Stimulated activated CD4-positive, alpha-beta T cell treated with anti-CD3 and anti-CD28 coated beads, Interleukin-1b, Interleukin-23, amount 100 ng/mL, for 4 hours (primary cell): ENCODE results near the gene PPP2R1B.
"Not testable (repeated sequence)": the region's sequence is repeated elsewhere in the genome, so short reads cannot be mapped to it uniquely, and the experiment has no call there.

Experiments
- DNase-seq, 2 donors: peaks; one replicate each; pipeline ENCODE4 v3.0.0-alpha.2; 2020; ENCODE audit warnings: low read depth in 2 of 2

Gene PPP2R1B

DNA sequence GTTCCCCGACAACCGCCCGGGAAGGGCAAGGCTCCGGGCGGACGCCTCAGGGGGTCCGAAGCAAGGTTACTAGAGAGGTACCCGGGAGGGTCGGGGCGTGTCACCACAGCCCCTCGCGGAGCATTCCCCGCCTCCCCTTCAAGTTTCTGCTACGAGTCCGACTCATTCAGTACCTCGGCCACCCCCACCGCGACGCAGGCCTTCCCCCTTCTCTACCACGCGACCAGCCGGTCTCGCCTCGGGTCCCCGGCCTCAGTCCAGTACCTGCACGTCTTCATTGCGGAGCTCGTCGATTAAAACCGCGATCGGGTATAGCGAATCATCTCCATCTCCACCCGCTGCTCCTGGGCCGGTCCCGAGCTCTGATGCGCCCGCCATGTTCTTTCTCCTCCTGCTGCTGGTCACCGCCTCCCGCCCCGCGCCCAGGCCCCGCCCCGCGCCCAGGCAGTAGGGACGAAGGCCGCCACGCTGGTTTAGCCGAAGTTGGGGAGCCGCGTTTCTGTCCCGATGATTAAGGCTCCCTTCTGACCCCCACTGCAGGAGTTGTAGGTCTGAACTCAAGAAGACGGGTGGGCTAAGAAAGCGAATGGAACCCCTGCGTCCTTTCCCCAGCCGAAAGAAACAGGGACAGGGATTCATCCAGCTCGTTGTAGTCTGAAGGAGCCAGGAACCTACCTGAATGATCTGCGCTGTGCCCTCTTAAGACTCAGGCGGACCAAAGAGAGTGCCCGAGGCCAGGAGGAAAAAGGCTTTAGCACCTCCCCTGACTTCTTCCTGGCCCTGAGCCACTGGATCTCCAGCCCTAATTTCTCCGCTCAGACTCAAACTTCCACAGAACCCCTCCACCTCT is at the start of gene PPP2R1B:
Gene PPP2R1B (minus strand): TSS at position 406 of the 850 bp plus-strand sequence. CDS start 28 bp downstream, at position 378.
- peak; percentile 62 to 70 for DNase-seq

DNA sequence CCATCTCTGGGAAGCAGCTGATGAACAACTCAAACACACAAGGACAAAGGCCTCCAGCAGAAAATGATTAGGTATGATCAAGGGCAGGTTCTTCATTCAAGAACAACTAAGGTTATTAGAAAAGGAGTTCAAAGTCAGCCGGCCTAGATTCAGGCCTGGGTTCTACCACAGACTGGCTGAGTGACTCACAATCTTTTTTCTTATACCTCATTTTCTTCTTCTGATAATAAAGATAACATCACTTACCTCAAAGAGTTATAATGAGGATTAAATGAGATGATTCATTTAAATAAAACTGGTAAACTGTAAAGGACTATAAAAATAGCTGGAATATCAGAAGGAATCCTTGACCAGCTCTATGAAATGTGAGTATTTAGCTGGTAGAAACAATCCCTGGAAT is 49.3 kb upstream of the PPP2R1B start:
- DNase-seq, result no peak

DNA sequence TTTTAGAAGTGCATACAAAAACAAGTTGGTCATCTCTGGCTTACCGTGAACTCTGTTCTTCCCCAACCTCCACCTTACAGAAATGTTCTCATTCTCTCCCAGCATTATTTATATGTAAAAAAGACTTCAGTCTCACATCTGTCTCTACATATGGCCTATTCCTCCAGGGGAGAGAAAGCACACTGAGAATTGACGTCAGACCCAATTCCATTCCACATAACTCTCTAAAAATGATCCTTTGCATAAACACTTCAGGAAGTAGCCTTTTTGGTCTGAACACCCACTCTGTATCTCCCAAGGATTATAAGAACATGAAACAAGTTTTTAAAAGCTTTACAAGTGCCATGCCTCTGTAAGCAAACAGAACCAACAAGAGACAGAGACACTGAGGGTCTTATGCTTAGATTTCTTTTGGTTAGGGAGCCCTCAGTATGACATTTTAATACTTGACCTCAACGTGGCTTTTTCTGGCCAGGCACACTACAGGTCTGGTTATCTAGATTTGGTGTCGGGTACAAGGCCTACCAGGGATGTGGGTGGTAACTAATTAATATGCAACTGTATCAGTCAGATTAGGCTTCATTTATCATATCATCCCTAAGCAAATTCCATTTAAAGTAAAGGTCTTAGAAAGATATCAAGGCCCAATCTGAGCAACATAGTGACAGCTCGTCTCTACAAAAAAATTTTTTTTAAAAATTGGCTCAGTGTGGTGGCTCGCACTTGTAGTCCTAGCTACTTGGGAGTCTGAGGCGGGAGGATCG is 48.5 kb upstream of the PPP2R1B start:
- no peak for DNase-seq

DNA sequence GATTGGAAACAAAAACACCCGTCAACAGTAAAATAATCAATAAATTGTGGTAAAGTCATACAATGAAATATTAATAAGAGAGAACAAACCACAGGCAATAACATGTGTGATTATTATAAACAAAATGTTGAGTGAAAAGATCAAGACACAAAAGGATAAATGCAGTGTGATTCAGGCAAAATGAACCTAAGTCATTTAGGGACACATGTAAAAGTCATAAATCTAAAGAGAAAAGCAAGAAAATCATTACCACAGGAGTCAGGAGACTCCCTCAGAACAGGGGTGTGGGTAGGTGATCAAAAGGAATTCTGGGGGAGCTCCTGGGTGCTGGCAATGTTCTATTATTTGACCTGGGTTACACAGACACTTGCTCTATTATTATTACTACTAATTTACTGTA is 47.9 kb upstream of the PPP2R1B start:
- DNase-seq, result no peak

DNA sequence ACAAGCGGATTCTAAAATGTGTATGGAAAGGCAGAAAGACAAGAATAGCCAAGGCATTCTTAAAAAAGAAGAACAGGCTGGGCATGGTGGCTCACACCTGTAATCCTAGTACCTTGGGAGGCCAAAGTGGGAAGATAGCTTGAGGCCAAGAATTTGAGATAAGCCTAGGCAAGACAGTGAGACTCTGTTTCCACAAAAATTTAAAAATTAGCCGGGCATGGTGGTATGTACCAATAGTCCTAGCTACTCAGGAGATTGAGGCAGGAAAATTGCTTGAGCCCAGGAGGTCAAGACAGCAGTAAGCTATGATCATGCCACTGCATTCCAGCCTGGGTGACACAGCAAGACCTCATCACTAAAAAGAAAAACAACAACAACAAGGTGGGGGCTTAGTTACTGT is 46.0 kb upstream of the PPP2R1B start:
- no peak for DNase-seq

DNA sequence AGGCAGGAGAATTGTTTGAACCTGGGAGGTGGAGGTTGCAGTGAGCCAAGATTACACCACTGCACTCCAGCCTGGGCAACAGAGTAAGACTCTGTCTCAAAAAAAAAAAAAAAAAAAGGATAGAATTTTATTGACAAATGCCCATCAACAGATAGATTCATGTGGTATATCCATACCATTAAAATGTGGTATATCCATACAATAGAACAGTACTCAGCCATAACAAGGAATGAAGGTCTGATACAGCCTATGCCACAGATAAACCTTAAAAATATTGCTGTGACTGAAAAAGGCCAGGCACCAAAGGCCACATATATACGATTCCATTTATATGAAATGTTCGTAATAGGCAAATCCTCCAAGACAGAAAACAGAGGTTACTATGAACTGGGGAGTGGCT is 45.3 kb upstream of the PPP2R1B start:
- DNase-seq, result no peak

DNA sequence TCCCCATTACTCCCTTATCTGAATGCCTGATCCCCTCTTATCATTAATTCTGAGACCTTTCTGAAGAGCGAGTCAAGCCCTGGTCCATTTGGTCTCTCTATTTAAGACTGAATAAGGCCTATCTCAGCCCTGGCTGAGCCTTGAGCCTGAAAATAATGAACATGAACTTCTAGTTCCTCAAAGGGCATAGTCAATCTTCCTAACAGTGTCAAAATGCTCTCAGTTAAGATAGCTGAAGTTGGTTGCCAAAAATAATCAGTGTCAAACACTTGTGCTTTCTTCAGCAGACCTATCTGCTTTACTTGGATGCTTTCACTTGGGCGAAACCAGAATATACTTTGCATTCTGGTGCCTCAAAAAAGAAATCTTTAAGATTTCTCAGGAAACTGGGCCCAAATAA is 42.6 kb upstream of the PPP2R1B start:
- no peak for DNase-seq

DNA sequence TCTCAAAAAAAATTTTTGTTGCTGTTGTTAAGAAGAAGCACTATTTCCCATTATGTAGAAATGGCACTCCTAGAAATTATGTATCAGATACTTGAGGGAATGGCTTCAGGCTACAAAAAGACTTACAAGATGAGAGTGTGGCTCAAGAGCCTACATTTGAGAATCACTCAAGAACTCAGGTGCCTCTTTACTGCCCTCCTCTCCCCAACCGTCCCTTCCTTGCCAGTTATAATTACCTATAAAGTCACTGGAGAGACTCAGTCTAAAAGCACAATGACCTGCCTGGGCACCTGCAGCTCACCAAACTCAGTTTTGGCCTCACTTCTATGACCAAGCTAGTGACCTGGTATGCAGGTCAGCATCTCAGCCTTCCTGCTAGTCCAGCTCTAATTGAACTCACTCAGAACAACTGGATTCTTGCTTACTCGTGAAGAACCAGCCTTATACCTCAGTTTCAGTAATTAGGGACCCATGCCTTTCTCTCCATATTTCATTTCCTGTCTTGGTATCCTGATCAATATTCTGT is 41.9 kb upstream of the PPP2R1B start:
- DNase-seq, result no peak

DNA sequence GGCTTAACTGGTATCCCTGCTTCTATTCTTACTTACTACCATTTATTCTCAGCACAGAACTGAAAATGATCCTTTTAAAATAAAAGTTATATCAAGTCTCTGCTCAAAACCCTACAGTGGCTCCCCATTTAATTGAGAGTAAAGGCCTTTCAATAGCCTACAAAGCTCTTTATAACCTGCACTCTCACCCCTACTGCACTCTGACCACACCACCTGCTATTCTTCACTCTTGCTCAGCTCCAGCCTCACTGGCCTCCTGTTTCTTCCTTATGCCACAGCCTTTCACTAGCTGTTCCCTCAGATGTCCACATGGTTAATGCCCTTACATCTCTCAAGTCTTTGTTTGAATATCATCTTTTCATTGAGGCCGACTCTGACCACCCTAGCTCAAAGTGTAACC is 40.9 kb upstream of the PPP2R1B start:
- no peak for DNase-seq

DNA sequence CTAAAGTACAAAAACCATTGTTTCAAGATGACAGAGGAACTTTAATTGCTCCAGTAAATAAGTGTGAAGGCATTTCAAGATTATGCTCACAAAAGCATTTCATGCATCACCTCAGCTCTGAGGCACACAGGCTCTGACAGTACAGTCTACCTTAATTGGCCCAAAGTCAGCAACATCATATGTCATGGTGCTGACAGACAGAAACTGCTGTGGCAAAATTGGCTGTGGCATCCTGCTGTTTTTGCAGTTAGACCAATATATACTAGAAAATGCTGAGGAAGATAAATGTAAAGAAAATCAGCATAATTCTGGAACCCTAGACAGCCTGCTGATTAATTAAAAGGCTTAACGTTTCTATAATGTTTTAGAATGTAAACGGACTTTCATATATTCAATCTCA is 34.9 kb upstream of the PPP2R1B start:
- no peak for DNase-seq

DNA sequence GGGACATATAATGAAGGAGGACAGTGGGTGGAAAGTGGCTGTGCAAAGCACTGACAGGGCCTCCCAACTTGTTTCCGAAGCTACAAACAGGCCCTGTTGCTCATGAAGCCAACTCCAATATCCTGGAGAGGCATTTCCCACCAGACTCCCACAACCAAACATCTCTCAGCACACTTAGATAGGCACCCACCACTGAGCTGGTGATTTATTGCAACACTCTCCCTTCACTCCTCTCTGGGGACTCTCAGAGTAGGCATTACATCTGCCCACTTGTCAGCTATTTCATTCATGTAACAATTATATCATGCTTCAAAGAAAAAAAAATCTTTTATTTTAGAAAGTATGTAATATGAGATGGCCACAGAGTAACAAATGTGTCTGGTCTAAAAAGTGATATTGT is 32.1 kb upstream of the PPP2R1B start:
- DNase-seq, result no peak

DNA sequence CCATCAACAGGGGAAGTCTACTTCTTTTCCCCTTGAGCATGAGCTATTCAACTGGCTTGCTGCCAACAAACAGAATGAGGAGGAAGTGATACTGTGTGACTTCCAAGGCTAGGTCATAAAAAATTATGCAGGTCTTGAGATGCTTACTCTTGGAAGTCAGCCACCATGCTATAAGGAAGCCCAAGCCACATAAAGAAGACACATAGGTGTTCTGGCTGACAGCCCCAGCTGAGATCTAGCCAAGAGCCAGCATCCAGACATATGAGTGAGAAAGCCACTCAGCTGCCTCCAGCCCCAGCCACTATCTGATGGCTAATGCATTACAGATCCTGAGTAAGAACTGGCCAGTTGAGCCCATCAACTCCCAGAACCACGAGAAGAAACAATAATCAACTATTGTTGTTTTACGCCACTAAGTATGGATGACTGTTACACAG is 31.0 kb upstream of the PPP2R1B start:
- no peak for DNase-seq

DNA sequence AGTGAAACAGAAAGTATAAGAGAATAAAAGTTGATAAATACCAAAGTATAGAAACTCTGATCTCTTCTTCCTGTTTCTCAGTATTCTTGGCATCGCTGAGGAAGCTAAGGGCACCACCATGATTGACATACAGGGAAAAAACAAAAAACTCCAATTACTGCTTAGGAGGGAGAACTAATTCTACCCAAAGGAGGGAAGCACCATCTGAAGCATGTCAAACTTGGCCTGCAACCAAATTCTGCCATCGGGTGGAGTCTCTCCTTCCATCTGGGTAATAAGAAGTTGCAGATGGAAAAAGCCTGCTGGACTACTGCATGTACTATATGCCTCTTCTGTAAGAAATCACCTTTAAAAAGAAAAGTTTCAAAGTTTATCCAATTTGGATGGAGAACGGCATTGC is 30.5 kb upstream of the PPP2R1B start:
- no peak for DNase-seq

DNA sequence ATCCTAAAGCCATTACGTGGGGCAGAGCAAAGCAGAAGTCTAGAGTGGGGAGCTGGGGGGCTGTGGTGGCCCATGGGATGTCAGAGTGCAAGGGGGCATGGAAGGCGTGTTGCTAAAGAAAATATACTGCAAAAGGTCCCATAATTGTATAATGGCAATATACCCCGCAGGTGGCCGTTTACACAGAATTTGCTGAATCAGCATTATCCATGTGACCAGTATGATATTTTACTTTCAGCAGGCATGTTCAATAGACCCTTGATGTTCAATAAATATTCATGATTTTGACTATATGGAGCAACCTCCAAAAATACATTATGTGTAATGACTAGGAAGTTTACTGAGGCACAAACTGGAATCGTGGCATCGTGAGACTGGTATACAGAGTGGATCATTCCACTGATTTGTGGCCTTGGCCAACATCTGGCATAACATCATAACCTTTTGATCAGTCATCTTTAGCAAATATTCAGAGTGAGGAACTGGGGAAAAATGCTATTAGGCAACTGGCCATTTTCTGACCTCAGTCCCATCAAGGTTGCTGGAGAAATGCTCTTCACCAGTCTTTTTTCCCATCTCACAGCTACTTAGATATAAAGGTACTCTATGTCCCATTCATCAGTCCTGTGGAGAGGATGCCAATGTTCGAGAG is 29.3 kb upstream of the PPP2R1B start:
- no peak for DNase-seq

DNA sequence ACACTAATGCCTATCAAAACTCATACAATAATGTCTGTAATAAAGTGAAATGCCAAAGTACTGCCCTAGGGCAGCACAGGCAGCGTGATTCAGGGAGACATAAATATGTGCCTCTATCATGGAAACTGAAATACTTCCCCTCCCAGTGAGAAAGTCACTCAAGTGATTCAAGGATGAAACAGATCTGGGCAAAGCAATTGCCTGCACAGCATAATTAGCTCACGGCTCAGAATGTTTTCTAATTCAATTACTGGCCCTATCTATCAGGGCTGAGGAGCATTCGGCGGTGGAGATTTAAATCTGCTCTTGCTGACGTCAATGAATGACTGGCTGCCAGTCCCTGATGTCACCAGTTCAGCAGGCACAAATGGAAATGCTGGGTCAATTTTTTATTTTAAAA is 27.7 kb upstream of the PPP2R1B start:
- no peak for DNase-seq

DNA sequence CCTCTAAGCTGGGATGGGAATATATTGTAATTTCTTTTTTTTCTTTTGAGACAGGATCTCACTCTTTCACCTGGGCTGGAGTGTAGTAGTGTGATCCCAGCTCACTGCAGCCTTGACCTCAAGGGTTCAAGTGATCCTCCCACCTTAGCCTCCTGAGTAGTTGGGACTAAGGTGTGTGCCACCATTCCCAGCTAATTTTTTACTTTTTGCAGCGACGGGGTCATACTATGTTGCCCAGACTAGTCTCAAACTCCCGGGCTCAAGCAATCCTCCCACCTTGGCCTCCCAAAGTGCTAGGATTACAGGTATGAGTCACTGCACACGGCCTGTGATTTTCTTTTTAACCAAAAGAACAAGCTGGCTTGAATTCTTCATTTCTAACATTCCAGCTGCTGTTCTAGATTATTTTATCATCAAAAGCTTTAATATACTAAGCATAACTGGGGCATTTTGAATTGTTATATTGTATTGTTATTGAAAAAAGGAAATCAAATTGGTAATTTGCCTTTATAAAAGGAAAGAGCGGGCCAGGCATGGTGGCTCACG is 26.8 kb upstream of the PPP2R1B start:
- DNase-seq, result no peak

DNA sequence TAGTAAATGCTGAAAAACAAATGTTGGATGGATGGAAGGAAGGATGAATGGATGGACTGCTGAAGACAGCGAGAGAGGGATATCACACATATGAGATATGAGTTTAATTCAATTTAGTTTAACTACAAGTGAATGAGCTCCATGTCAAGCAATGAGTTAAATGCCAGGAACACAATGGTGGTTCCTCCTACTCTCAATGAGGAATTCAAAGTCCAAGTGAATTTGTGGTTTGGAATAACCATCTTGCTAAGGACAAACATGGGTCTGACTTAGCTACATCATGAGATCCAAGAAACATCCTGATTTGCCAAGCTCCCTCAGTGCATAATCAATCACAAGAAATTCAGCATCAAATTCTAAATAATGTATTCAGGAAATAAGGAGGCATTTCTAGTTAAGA is 26.1 kb upstream of the PPP2R1B start:
- DNase-seq, result no peak

DNA sequence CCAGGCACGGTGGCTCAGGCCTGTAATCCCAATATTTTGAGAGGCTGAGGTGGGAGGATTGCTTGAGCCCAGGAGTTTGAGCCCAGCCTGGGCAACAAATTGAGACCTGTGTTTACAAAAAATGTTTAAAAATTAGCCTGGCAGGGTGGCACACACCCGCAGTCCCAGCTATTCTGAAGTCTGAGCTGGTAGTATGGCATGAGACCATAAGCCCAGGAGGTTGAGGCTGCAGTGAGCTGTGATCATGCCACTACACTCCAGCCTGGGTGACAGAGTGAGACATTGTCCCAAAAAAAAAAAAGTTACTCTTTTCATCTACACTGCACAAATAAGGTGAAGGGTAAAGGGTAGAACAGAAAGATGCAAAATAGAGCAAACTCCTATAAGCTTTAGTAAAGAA is 22.3 kb upstream of the PPP2R1B start:
- no peak for DNase-seq

DNA sequence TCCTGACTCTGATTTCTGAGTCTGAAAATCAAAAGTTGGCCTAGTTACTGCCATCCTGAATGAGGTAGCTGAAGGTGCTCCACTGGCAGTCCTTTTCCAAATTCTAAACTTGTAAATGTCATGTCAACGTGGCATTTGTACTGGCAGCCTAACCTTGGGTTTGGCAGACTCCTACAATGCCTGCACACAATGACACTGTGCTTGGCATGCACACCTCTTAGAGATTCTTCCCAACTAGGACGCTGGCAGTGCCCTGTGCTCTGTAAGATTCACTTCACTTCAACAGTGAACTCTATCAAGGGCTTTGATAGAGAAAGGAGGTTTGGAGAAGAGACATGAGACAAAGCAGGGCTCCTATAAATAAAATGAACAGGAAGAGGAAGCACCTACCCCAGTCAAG is 21.9 kb upstream of the PPP2R1B start:
- DNase-seq, result no peak

DNA sequence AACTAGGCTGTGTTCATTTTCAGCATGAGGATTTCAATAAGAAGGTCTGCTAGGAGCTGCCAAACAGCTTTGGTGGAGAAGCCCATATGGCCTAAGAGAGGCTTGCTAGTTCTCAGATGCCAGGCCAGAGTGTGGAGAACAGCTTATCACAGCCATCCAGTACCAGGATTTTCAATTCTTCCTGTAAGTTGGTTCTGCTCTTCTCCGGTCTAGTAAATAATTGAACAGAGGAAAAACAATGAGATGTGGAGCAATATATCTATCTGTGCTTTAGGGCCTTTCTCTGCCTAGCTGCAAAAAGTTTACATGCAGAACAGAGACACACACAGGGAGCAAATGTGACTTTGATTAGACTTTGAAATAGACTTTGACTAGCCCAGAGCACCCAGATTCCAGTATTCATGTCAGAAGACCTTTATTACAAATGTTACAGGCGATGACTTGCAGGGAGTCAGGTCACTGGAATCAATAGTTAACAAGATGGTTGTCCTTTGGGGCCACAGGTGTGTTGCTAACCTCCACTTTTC is 19.8 kb upstream of the PPP2R1B start:
- no peak for DNase-seq

DNA sequence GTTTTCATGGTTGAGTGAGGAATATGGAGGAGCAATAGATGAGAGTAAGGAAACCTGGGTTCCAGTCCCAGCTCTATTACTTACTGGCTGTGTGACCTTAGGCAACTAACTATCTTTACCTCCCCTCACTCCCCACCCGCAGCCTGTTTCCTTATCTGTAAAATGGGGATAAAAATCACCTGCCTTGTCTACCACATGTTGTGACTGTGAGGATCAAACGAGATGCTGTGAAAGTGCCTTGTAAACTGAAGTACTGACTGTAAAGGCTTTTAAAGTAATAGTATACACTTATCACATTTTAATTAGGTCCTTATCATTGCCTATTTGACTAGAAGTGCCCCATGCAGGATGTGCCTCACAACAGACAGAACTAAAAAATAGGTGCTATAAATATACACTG is 18.9 kb upstream of the PPP2R1B start:
- no peak for DNase-seq

DNA sequence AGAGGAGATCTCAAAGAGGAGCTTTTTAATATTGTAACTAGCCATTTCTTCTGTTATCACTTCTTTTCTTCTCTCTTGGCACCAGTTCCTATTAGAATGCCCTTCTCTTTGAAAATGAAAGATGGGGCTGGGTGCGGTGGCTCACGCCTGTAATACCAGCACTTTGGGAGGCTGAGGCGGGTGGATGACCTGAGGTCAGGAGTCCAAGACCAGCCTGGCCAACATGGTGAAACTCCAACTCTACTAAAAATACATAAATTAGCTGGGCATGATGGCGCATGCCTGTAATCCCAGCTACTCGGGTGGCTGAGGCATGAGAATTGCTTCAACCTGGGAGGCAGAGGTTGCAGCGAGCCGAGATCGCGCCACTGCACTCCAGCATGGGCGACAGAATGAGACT is 18.1 kb upstream of the PPP2R1B start:
- not testable (repeated sequence) for DNase-seq
